Forelimb muscle (tissue), 1 donor: Measurements from ENCODE around the gene DNHD1. TPM values are rescaled to one million over a fixed set of nuclear protein-coding genes. Genes with fewer than 3 reads are reported as not detected.
A peak's percentile ranks its signal among the peaks of the same experiment; 100 is the strongest.

ENCODE experiments used
- DNase-seq: peaks from one replicate; pipeline ENCODE4 v3.0.0-alpha.2; 2013; ENCODE audit warnings: low read depth
- polyA plus RNA-seq: library from polyadenylated mRNA; unstranded; fragments of 120-200 nt; gene quantifications from one replicate; pipeline ENCODE4 v1.2.1, GENCODE V29; 2013; ENCODE audit not compliant: insufficient read length

DNHD1 gene, protein sequence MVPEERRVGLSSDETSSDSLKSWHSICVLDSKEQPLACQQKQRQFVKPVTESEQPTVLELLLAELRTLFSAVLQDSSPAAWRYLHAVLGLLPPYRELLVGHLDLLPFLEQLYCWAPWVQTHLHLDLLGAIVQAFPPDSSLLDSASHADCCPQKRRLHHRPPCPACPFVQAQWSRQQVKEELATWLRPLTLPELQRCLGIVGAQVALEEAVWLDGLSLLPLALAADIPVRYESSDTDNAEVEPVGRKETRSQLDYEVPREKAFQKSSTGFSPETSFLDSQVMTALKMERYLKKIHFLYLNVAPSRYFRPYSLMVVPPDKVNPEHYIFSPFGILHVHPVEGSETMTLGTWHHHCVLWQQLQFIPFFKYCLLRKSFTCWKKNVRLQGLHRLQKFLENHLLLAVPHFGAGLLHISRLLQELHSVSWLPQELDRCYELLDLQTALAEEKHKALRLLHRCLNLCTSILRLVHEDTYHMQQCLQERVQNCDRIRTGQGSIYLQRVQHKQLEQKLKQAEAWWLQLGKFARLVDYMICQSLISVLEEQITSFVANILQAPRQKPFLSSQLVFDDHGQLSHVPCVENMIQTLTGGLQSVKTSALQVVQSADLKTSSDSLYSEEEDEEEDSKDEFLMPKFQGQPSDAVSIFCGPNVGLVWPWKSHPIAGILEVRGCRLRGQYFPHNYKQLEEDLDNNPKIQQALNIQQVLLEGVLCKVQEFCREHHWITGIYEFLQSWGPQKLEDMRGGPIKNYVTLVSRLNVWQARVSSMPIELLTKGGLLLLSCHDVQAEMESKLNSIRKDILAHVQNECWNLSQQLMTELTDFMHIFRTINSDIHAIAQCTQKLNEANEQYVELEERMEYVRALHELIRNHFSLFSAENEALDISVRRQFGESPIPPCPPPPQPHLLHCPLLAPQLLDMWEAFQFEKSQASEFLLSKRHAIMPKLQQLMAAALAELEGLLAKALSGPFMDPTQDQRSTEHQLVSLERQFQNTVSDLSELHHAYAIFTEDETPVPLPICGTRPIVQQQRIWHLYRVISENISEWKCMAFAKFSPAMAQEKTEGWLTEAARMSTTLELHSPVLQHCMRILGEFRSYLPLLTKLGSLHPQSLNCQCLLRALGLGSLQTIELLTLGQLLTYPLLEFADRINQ (N-terminal part only)
- polyA plus RNA-seq = 9.8 TPM

GRCh38 chr11:6497069-6497839 lies at the start of gene DNHD1:
DNHD1 (plus strand) TSS chr11:6497280; CDS start chr11:6498216, 936 bp downstream.
- DNase-seq = no peak

DNA sequence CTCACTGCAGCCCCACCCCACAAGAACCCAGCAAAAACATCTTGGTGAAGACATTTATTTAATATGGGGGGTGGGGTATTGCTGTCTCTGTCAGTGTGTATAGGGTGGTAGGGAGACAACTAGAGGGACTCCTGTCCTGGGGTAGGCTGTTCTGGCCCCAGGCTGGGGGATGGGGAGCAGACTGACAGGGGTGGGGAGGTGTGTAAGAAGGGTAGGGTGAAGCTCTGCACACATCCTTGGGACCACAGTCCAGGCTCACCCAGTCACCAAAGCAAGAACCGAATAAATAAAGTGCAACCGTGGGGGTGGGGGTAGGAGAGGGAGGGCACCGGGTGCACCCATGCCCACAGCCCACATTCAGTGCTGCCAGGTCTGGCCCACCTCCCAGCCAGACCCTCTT lies 48.5 kb upstream of the DNHD1 start:
- no peak for DNase-seq

- DNase-seq = no peak
These were observed 44.9 kb upstream of the DNHD1 start for GRCh38 chr11:6452219-6452618.

- DNase-seq = no peak
These were observed 43.9 kb upstream of the DNHD1 start for GRCh38 chr11:6453152-6453551.

GRCh38 chr11:6455070-6455469 lies 42.0 kb upstream of the DNHD1 start:
- DNase-seq = no peak

DNA sequence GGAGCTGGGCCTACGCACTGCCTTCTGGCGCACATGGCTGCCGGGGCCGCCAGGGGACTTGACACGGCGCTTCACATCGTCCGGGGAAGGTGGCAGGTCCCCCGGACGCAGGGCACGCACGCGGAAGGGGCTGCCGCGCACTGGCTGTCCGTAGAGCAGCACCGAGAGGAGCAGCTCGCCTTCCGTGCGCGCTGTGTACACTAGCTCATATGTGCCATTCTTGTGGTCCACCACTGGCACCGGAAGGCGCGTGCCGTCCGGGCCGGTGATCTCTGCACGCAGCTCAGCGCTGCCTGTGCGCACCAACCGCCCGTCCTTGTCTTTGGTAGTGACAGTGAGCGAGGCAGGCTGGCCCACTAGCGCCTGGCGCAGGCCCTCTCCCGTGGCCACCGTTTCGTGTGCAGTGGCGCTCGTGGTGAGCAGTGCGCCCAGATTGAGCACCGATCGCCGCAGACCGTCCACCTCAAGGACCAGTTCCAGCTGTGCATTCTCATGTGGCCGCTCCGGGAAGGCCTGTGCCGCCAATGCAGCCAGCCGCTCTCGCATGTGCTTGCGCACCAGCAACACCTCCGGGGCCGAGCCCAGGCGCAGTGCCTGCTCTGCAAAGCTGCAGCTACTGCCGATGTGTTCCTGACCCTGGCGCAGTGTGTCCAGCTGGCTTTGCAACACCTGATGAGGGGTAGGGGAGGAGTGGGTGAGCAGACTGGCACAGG lies 40.6 kb upstream of the DNHD1 start:
- DNase-seq = no peak

DNA sequence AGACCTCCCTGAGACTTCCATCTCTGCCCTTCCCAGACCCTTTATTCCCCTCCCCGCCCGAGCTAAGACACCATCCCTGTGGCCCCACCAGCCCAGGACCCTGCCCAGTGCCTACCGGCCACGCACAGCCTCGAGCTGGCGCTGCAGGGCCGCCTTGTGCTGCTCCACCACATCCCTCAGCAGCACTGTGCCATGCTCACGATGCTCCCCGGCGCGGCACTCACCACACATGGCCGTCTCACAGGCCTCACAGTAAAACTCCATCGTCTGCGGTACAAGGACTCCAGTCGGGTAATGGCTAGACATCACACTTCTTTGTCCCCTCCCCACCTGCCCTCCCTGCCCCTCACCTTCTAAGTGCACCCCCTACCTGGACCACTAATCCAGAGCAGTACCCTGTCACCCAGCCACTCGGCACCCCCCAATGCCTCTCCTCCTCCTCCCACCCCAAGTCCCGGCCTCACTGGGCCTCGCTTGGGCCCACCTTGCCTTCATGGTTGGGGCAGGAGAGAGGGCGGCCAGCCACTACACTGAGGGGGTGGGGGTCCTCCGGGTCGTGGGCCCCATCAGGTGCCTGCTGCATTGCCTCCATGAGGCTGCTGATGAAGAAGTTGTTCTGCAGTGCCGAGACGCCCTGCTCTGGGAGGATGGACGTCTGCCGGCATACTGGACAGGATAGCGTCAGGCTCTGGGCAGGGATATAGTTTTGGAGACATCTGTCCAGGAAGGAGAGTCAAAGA lies 39.3 kb upstream of the DNHD1 start:
- no peak for DNase-seq

- no peak for DNase-seq
These were observed 38.6 kb upstream of the DNHD1 start for GRCh38 chr11:6458352-6459098.

- no peak for DNase-seq
These were observed 38.0 kb upstream of the DNHD1 start for GRCh38 chr11:6459099-6459450.

GRCh38 chr11:6468712-6469495 lies 28.2 kb upstream of the DNHD1 start:
- peak; percentile 58 for DNase-seq

DNA sequence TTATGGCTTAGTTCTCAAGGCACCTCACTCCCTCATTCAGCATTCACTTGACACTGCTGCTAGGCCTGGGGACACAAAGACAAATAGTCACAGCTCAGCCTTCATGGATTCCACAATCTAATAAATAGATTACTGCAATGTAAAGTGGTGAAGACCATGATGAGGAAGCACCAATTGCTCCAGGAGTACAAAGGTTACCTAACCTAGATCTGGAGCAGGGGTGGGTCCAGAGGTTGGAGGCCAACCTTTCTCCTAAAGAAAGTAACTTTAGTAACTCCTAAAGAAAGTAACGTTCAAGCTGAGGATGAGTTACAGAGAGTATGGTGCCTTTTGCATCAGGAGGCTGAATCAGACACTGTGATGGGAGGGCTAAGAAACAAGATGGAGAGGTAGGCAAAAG lies 27.5 kb upstream of the DNHD1 start:
- DNase-seq = no peak

- no peak for DNase-seq
These were observed 24.1 kb upstream of the DNHD1 start for GRCh38 chr11:6472934-6473333.

DNA sequence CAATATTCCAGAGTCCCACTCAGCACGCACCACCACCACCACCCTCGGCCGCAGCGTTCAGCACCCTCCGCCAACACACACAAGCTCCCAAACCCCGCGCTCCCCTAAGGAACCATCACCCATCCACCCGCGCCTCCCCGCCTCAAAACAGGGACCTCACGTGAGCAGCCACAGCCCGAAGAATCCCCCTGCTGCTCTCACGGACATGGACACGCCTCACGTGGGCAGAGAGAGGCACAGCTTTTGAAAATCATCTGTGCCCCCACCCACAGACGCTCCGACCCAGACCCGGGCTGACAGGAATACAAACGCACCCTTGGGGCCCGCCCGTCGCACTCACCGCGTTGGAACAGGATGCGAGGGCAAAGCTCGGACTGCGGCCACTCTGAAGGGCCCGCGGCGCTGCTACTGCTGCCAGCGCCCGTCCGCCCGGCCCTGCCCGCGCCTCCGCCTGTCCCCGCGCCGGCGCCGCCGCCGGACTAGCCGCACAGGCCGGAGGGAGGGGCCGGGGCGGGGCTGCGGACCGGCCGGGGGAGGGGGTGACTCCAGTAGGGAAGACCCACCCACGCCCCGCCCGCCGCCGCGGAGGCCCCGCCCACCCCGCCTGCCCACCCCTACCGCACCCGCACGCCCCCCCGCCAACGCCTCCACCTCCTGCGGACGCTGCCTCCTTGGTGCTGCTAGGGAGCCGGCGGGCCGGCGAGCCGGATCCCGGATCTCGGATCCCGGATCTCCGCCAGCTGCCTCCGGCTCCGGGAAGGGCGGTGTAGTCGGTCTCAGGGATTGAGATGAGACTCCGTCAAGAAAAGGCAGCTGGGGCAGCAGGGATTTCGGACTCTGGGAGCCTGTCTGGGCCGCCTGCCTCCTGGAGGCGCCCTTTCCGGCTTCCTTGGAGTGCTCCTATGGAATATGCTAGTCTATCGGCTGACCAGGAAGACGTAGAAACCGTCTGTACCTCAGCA lies 23.3 kb upstream of the DNHD1 start, which contains the start of gene TRIM3:
Gene TRIM3, minus strand, starts transcription at position 491 of the 962 bp plus-strand sequence. CDS start 8,246 bp downstream, outside the sequence.
- peak; percentile 35 for DNase-seq

- DNase-seq = no peak
These were observed 22.7 kb upstream of the DNHD1 start for GRCh38 chr11:6474413-6474792.

DNA sequence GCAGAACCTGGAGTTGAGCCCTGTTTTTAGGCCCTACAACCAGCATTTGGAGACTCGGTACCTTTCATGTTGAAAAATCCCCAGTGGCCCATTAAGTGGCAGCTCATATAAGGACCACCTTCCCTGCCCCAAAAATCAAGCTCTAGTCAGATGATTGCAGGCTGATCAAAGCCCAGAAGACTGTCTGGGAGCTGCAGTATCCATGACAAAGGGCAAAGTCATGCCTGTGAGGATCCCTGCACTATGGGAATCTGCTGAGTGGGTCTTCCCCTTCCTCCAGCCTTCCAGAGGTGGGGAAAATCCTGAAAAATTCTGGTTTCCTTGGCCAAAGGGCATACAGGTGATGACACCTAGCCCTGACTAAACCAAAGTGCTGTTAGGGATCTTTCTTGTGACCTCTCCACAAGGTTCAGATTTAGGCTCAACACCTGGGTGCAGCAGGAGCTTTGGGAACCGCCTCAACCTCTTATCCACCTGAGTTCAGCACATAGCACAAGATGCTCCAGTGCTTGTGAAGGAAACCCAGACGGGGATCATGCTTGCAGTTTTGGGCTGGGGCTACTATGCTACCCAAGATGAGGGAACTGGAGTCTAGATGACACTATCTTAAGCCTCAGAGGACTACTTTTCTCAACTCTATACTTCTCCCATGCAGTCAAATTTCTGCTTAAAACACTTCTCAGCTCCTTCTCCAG lies 22.1 kb upstream of the DNHD1 start:
- DNase-seq = no peak

DNA sequence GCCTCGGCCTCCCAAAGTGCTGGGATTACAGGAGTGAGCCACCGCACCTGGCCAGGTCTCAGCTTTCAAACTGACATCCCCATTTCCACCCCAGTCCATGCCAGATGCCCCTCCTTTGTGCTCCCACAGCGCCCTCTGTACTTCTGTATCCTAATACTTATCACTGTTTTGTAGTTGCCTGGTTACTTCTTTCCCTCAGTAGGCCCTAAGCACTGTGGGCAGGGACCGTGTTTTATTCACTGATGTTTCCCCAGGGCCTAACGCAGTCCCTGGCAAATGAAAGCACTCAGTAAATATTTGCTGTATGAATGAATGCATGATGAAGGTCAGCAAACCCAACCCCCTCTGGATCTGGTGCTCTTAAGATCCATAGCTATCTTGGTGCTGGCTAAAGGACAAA lies 21.1 kb upstream of the DNHD1 start:
- DNase-seq = no peak

DNA sequence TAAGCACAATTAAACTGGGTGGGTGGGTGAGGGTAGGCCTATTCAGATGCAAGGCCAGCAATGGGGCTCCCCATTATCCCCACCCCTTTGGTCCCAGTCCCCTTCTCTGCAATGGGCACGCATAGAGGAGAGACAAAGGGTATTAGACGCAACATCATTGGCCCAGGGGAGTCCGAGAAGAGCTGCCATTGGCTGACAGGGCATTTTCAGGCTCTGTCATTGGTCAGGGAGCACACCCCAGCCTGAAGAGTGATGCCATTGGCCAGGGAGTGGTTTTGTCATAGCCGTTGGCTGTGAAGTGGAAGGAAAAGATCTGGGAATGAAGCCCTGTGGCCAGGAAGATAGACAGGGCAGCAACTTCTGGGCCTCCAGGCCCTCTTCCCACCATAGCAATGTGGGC lies 20.5 kb upstream of the DNHD1 start:
- DNase-seq = no peak
